GM12873 (cell line): ENCODE measurements around the gene PGAM1.

ENCODE experiments used
- CTCF ChIP-seq: IDR thresholded peaks from 2 replicates; pipeline ENCODE4 v1.5.1; 2012; ENCODE audit warnings: low read depth, mild to moderate bottlenecking, moderate library complexity, low read length, control low read depth; ENCODE audit not compliant: insufficient read depth; ENCODE audit errors: missing control alignments

The PGAM1 gene

GRCh38 chr10:97425964-97426775 lies at the start of gene PGAM1:
Gene PGAM1, plus strand, starts transcription at chr10:97426191. Its CDS starts 117 bp downstream, at chr10:97426308.
- TF ChIP-seq CTCF, result peak; percentile 81

- no peak for TF ChIP-seq CTCF
Measured at GRCh38 chr10:97376413-97376812, 49.6 kb upstream of the PGAM1 start.

- no peak for TF ChIP-seq CTCF
Measured at GRCh38 chr10:97378933-97379921, 46.8 kb upstream of the PGAM1 start.

- TF ChIP-seq CTCF, result no peak
Measured at GRCh38 chr10:97380516-97380915, 45.5 kb upstream of the PGAM1 start.

GRCh38 chr10:97381626-97382025 lies 44.4 kb upstream of the PGAM1 start:
- TF ChIP-seq CTCF, result no peak

GRCh38 chr10:97383159-97383558 lies 42.8 kb upstream of the PGAM1 start:
- TF ChIP-seq CTCF, result no peak

- TF ChIP-seq CTCF, result no peak
Measured at GRCh38 chr10:97384156-97384555, 41.8 kb upstream of the PGAM1 start.
